SK-N-MC (cell line): Measurements from ENCODE around the gene ZC2HC1B.

ENCODE experiments used
- EZH2 ChIP-seq: fragments of 200-600 bp; sonication (generic); IDR thresholded peaks from one replicate; pipeline ENCODE4 v1.6.1; 2017; ENCODE audit warnings: antibody characterized with exemption
- POLR2AphosphoS5 ChIP-seq: IDR thresholded peaks from 2 replicates; pipeline ENCODE4 v1.6.1; 2012; ENCODE audit warnings: mild to moderate bottlenecking, low read depth, low read length, borderline replicate concordance

GRCh38 chr6:143845033-143845432 is 19.2 kb upstream of the ZC2HC1B start:
- TF ChIP-seq POLR2AphosphoS5, result no peak
- TF ChIP-seq EZH2, result no peak
